Measurements from ENCODE around the gene PPIP5K2.

PPIP5K2 gene

GRCh38 chr5:103254921-103255320 is 134.8 kb downstream of the PPIP5K2 start:
- no peak for DNase-seq

DNA sequence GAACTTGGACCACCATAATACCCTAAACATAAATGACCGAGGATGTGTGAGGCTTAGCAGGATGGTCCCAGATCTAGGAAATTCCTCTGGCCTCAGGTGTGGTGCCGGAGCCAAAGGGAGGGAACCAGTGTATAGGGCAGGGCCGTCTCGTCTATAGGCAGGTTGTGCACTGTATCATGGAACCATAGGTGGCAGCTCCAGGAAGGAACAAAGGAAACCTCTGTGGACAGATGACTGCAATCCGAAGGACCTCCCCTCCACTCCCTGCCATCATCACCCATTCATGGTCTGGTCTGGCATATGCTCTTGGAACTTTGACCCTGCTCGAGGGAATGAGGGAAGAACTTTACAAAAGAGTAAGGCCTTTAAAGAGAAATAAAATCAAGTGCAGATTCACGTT is 135.6 kb downstream of the PPIP5K2 start:
- no peak for DNase-seq

DNA sequence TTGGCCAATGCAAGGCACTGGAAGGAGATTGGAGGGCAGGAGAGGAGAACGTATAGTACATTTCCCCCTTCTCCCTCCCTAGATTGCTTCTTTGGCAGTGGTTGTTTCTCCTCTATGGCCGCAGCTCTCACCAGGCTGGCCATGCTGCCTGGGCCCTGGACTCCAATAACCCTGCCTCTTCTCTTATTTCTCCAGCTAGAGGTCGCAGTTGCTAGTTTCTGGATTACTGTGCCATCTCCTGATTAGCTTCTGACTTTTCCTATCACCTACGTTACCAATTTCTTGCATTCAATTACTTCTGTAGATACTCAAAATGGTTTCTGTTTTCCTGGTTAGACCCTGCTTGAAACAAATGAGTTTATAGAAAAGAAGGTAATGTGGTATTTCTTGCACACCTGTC is 136.1 kb downstream of the PPIP5K2 start:
- DNase-seq = peak in 1 of 2 donors; percentile 2

DNA sequence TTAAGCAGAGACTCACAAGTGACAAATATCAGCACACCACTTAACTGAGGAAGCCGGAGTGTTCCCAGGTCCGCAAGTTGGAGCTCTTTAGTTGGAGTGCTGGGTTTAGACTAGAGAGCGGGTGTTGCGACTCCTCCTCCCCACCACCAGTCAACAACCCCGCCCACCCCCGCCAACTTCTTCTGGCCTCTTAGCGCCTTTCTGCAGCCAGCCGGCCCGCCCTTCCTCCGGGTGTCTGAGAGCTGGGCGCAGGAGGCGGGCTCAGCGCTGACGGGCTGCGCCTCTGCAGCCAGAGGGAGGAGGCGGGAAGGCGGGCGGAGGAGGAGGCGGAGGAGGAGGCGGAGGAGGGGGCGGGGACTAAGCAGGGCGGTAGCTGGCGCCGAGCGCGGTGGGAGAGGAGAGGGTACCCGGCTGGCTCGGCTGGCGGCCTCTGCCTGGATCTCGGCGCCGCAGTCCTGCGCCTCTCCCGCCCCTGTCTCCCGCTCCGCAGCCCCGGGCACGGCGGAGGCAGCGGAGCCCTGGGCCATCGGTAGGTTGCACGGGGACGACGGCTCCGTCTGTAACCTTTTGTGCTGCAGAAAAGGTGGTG is 138.4 kb downstream of the PPIP5K2 start, which contains the start of gene MACIR:
MACIR (plus strand) TSS at position 396 of the 589 bp plus-strand sequence. CDS start 17,157 bp downstream, outside the sequence.
- DNase-seq = peak; percentile 96

GRCh38 chr5:103258957-103259704 is 139.0 kb downstream of the PPIP5K2 start:
- peak in 1 of 2 donors; percentile 71 for DNase-seq

GRCh38 chr5:103259705-103260355 is 139.7 kb downstream of the PPIP5K2 start:
- peak in 1 of 2 donors; percentile 42 for DNase-seq

DNA sequence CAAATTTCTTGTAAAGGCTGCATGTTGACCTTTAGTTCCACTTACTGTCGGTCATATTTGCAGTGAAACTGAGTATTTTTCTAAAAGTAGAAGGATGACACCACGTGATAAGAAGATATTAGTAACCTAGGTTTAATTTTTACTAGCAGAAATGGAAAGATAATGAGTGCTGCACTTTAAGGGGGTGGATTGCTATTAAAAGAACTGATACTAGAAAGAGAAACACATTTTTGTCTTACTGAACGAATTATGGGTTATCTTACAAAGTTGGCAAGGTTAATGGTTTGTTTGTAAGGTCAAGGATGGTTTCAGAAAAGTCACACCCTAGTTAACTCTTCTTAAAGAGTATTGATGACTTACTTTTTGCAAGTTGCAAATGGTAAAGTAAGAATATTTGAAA is 140.8 kb downstream of the PPIP5K2 start:
- no peak for DNase-seq

All from hippocampal formation (tissue), 2 donors.